KOPT-K1 (cell line): ENCODE measurements around the gene CYP27A1.

ENCODE experiments used
- H3K27ac ChIP-seq: fragments of 200-600 bp; sonication (generic); 2 replicates; pipeline ENCODE4 v1.5.1; 2016; ENCODE audit warnings: antibody characterized with exemption, mild to moderate bottlenecking, low read depth, low read length; ENCODE audit not compliant: poor library complexity, severe bottlenecking
- H3K36me3 ChIP-seq: fragments of 200-600 bp; sonication (generic); 2 replicates; pipeline ENCODE4 v1.5.1; 2017; ENCODE audit warnings: antibody characterized with exemption, mild to moderate bottlenecking, low read length, moderate library complexity; ENCODE audit not compliant: insufficient read depth
- H3K9me3 ChIP-seq: fragments of 200-600 bp; sonication (generic); 2 replicates; pipeline ENCODE4 v1.5.1; 2017; ENCODE audit warnings: antibody characterized with exemption, low read length, mild to moderate bottlenecking; ENCODE audit not compliant: insufficient read depth, poor library complexity, severe bottlenecking

Gene CYP27A1

DNA sequence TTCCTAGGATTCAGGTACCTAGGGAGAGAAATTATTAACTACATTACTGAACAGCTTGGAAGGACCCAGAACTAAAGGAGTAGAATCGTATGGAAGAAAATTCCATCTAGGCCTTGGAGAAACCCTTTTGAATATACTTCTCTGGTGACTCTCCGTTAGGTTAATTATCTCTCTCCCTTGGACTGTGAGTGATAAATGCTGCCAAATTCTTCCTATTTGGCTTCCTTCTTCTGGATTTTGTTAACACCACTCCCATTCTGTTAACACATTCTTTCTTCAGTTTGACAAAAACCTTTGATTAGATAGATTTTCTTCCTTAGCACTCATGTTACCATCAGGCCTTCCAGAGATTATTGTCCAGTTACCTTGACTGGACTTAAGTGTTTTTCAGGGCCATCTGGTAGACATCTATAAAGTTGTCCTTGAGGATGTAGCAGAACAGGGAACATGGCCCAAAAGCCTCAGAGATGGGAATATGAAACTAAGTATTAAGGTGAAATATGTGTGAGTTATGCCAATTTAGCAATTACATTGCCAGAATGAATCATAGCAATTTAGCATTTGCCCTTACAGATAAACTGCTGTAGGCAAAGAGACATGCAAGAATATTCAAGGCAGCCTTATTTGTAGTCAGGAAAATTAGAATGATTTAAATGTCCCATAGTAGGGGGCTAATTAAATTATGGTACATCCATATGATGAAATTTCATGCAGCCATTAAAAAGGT lies 6.7 kb downstream of the CYP27A1 start:
- Histone ChIP-seq H3K36me3 (no peaks in the 10 kb centered on the region), H3K9me3 (no peaks in the 10 kb centered on the region), H3K27ac (no peak overlapping the region)

DNA sequence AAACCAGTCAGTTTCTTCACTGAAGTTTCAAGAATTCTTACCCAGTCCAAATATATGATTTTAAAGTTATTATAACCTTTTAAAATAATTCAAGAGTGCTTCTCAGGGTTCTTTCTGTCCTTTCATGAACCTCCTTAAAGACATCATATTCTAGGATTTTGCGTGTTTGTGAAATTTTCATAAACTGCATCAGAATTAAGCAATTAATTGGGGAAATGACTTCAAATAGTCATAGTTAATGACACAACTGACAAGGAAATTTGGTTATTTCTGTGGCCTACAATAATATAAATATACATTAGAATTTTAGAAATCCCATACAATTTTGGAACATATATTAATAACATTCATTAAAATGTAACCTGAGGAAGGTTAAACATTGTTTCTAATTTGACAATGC lies 10.5 kb downstream of the CYP27A1 start:
- Histone ChIP-seq H3K27ac (no peak overlapping the region), H3K9me3 (no peaks in the 10 kb centered on the region), H3K36me3 (no peaks in the 10 kb centered on the region)

- Histone ChIP-seq H3K36me3 (no peaks in the 10 kb centered on the region), H3K27ac (no peak overlapping the region), H3K9me3 (peaks cover 5% of the 10 kb centered on the region)
Observed at GRCh38 chr2:218796691-218797090, 14.7 kb downstream of the CYP27A1 start.

GRCh38 chr2:218798767-218799504 lies 17.0 kb downstream of the CYP27A1 start:
- Histone ChIP-seq H3K9me3 (peaks cover 10% of the 10 kb centered on the region), H3K36me3 (no peaks in the 10 kb centered on the region), H3K27ac (no peak overlapping the region)

GRCh38 chr2:218799990-218800389 lies 18.0 kb downstream of the CYP27A1 start:
- no peak overlapping the region for H3K27ac ChIP-seq
- no peaks in the 10 kb centered on the region for H3K36me3 ChIP-seq
- peaks cover 21% of the 10 kb centered on the region for H3K9me3 ChIP-seq

- Histone ChIP-seq H3K36me3 (no peaks in the 10 kb centered on the region), H3K27ac (no peak overlapping the region), H3K9me3 (peaks cover 24% of the 10 kb centered on the region)
Observed at GRCh38 chr2:218802386-218802994, 20.5 kb downstream of the CYP27A1 start.

DNA sequence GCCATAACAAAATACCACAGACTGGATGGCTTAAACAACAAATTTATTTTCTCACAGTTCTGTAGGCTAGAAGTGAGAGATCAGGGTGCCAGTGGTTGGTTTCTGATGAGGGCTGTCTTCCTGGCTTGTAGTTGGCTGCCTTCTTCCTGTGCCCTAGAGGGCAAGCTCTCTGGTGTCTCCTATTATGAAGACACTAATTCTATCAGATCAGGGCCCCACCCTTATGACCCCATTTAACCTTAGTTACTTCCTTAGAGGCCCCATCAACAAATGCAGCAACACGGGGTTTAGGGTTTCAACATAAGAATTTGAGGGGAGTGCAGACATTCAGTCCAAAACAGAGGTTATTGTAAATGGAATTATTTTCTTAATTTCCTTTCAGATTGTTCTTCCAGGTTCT lies 22.9 kb downstream of the CYP27A1 start:
- Histone ChIP-seq H3K27ac (no peak overlapping the region), H3K9me3 (peaks cover 19% of the 10 kb centered on the region), H3K36me3 (no peaks in the 10 kb centered on the region)

DNA sequence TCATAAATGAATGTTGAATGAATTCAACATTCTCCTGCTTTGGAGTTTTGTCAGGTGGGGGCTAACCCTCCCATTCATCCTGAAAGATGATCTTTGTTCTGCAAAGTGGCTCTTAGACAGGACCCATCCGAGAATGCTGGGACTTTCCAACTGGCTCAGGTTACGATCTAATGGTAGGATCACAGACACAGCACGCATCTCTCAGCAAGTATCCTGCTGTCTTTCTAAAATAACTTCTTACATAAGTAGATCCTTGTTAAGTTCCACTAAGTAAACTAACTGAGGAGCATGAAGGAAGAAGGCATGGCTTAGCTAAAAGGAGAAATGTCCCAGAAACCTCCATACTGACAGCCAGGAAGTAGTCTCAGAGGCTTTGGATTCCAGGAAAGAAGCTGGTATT lies 23.7 kb downstream of the CYP27A1 start:
- no peaks in the 10 kb centered on the region for H3K36me3 ChIP-seq
- peaks cover 19% of the 10 kb centered on the region for H3K9me3 ChIP-seq
- H3K27ac ChIP-seq = no peak overlapping the region

DNA sequence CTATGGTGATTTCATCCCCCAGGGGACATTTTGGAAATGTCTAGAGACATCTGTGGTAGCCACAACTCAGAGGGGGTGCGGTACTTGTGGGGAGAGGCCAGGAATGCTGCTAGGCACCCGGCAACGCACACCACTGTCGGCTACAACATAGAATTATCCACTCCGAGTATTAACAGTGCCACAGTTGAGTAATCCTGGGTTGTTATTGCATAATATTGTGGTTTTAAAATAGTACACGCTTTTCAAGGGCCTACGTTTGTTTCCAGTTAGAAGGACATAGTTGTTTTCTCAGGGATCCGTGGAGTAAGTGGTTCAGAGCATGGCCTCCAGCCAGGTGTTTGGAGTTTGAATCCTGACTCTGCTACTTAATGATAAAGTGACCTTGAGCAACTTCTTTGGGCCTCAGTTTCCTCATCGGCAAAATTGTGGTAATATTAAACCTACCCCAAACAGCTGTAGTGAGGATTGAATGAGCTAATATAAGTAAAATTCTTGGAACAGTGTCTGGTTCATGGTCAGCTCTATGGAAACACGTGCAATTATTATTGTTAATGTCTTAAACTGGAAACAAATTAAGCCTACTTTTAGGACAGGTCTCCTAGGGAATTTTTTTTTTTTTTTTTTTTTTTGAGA lies 24.5 kb downstream of the CYP27A1 start:
- H3K36me3 ChIP-seq = no peaks in the 10 kb centered on the region
- no peak overlapping the region for H3K27ac ChIP-seq
- H3K9me3 ChIP-seq = peaks cover 19% of the 10 kb centered on the region

GRCh38 chr2:218807626-218808025 lies 25.7 kb downstream of the CYP27A1 start:
- peaks cover 19% of the 10 kb centered on the region for H3K9me3 ChIP-seq
- no peaks in the 10 kb centered on the region for H3K36me3 ChIP-seq
- H3K27ac ChIP-seq = no peak overlapping the region

DNA sequence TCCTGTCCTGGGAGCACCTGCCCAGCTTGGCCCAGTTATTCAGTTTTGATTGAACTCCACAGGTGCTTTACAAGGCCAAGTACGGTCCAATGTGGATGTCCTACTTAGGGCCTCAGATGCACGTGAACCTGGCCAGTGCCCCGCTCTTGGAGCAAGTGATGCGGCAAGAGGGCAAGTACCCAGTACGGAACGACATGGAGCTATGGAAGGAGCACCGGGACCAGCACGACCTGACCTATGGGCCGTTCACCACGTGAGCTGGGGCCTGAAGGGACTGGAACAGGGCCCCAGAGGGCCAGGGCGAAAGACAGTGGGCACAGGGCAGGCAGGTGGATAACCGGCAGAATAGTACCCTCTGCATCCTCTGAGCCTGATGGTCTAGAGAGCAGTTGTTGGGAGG lies 27.6 kb downstream of the CYP27A1 start:
- no peaks in the 10 kb centered on the region for H3K36me3 ChIP-seq
- peaks cover 8% of the 10 kb centered on the region for H3K9me3 ChIP-seq
- no peak overlapping the region for H3K27ac ChIP-seq

GRCh38 chr2:218810256-218810655 lies 28.3 kb downstream of the CYP27A1 start:
- H3K36me3 ChIP-seq = no peaks in the 10 kb centered on the region

GRCh38 chr2:218811382-218811781 lies 29.4 kb downstream of the CYP27A1 start:
- Histone ChIP-seq H3K9me3 (no peaks in the 10 kb centered on the region), H3K27ac (no peak overlapping the region), H3K36me3 (no peaks in the 10 kb centered on the region)

More at GRCh38 chr2:218810256-218810655, 28.3 kb downstream of the CYP27A1 start:
- Histone ChIP-seq H3K9me3 (peaks cover under 1% of the 10 kb centered on the region), H3K27ac (no peak overlapping the region)

GRCh38 chr2:218812096-218812815 lies 30.3 kb downstream of the CYP27A1 start:
- H3K9me3 ChIP-seq = no peaks in the 10 kb centered on the region
- H3K27ac ChIP-seq = no peak overlapping the region
- no peaks in the 10 kb centered on the region for H3K36me3 ChIP-seq

DNA sequence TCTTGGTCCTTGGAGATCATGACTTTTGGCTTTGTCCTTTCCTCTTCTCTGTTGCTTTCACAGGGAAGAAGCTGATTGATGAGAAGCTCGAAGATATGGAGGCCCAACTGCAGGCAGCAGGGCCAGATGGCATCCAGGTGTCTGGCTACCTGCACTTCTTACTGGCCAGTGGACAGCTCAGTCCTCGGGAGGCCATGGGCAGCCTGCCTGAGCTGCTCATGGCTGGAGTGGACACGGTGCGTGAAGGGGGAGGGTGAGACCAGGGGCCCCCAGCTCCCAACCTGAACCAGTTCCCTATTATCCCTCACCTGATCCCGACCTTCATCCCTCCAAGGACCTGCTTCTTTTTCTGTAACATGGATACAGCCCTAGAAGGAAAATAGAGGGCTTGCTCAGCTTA lies 30.9 kb downstream of the CYP27A1 start:
- Histone ChIP-seq H3K9me3 (no peaks in the 10 kb centered on the region), H3K27ac (no peak overlapping the region), H3K36me3 (no peaks in the 10 kb centered on the region)
